Activated naive CD4-positive, alpha-beta T cell treated with anti-CD3 and anti-CD28 coated beads, Interleukin-2, amount 50 U/mL, for 16 hours (primary cell): Measurements from ENCODE around the gene PAQR7.

Experiments
- DNase-seq: peaks from one replicate; pipeline ENCODE4 v3.0.0-alpha.2; 2020

The PAQR7 gene

GRCh38 chr1:25872713-25873112 is 2.8 kb downstream of the PAQR7 start:
- DNase-seq: no peak

GRCh38 chr1:25871704-25872494 is 3.6 kb downstream of the PAQR7 start:
- DNase-seq: no peak

GRCh38 chr1:25871086-25871703 is 4.3 kb downstream of the PAQR7 start:
- DNase-seq: no peak

GRCh38 chr1:25870614-25871013 is 4.9 kb downstream of the PAQR7 start:
- no peak for DNase-seq

- DNase-seq: no peak
These were observed 5.5 kb downstream of the PAQR7 start for GRCh38 chr1:25869909-25870606.

GRCh38 chr1:25867210-25867991 is 8.1 kb downstream of the PAQR7 start:
- DNase-seq: no peak

DNA sequence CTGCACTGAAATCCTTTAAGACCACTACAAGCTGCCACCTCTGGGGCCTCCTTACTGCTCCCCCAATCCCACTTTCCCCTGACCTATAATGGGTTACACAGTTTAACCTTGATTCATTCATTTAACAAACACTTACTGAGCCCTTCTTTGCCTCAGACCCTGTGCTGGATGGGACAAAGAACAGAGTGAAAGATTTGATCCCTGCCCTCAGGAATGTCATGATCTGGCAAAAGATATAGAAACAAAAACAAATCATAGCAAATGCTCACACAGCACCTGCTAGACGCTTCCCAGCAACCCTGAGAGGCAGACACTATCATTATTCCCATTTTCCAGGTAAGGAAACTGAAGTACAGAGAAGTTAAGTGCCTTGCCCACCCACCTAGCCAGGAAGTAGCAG is 9.2 kb downstream of the PAQR7 start:
- DNase-seq: no peak

DNA sequence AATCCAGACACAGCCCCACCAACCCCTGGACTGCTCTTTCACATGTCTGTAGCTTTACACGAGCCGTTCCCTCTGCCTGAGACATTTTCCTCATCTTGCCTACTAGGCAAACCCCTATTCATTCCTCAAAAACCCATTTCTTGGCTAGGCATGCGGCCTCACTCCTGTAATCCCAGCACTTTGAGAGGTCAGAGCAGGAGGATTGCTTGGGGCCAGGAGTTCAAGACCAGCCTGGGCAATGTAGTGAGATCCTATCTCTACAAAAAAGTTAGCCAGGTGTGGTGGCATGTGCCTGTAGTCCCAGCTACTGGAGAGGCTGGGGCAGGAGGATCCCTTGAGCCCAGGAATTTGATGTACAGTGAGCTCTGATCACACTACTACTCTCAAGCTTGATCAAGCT is 11.1 kb downstream of the PAQR7 start:
- DNase-seq: no peak

- DNase-seq: no peak
These were observed 11.8 kb downstream of the PAQR7 start for GRCh38 chr1:25863486-25864262.

DNA sequence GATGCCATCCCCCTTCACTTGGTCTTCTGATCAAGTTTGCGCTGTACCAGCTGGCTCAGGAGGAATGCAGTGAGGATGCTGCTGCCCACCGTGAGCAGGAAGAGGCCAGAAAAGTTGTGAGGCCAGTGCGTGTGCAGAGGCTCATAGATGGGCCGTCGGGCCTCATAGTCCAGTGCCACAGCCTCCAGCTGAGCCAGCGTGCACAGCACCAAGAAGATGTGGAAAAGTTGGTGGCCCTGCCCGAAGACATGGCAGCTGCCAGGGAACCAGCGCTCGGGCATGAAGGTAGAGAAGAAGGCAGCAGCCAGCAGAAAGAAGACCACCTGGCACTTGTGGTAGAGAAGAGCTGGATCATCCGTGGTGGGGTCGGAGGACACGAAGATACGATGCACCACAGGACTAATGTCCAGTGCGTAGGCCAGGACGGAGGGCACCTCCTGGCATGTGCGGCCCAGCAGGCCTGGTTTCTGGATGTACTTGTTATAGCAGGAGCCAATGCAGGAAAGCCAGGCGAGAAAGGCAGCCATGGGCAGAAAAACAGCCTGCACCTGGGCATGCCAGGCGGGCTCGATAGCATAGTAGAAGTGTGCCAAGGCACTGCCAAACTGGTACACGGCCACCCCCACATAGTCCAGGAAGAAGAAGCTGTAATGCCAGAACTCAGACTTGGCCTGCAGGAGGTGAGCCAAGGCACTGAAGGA is 12.6 kb downstream of the PAQR7 start:
- no peak for DNase-seq

GRCh38 chr1:25861316-25862286 is 13.9 kb downstream of the PAQR7 start:
- DNase-seq: no peak

DNA sequence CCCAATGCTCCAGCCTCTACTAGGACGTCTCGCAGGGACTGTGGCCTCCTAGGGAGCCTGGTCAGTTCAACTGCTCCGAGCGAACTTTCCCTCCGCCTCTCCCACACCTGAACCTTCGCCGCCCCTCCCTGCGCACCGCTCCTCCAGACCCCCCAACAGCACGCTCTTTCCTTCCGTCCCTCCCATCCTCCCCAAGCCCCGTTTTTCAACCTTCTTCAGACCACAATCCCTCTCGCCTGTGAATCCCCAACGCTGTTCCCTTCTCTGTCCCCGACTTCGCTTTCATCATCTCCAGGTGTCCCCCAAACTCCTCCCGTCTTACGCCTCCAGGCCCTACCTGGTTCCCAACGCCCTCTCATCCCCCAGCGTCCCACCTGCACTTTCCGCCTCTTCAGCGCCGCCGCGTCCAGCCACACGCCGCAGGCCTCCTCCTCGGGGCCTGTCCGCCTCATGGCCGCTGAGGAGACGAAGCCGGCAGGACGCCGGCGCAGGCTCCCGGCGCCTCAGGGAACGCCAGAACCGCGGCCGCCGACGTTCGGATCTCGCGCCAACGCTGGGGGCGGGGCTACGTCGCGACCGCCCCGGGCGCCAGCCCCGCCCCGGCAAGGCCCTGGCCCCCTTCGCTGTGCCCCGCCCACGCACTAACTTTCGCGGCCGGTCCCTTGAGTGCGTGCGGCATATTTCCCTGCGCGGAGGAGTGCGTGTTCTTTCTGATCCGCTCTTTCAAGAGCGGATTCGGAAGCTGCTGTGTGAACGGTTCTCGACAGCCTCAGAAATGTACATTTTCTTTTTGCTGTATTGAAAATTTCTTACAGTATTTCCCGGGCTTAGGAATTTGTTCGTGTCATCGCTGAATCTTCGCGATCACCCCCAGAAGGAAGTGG is 16.4 kb downstream of the PAQR7 start, which contains the start of gene AUNIP:
Gene AUNIP (minus strand): TSS at position 552 of the 884 bp plus-strand sequence. CDS start 100 bp downstream, at position 452.
- DNase-seq: peak; percentile 92

GRCh38 chr1:25858494-25858893 is 17.0 kb downstream of the PAQR7 start:
- DNase-seq: no peak

DNA sequence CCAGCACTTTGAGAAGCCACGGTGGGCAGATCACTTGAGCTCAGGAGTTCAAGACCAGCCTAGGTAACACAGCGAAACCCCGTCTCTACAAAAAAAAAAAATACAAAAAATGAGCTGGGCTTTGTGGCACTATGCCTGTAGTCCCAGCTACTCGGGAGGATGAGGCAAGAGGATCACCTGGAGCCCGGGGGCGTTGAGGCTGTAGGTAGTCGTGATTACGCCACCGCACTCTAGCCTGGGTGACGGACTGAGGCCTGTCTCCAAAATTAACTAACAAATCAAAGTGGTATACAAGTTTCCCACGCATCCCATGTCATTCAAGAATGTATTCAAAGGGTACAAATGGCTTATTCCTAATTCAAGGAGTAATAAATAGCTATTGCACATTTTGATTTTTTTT is 18.7 kb downstream of the PAQR7 start:
- DNase-seq: no peak

- no peak for DNase-seq
These were observed 21.0 kb downstream of the PAQR7 start for GRCh38 chr1:25854554-25854953.

GRCh38 chr1:25848531-25848930 is 27.0 kb downstream of the PAQR7 start:
- no peak for DNase-seq

- no peak for DNase-seq
These were observed 27.6 kb downstream of the PAQR7 start for GRCh38 chr1:25847929-25848328.

DNA sequence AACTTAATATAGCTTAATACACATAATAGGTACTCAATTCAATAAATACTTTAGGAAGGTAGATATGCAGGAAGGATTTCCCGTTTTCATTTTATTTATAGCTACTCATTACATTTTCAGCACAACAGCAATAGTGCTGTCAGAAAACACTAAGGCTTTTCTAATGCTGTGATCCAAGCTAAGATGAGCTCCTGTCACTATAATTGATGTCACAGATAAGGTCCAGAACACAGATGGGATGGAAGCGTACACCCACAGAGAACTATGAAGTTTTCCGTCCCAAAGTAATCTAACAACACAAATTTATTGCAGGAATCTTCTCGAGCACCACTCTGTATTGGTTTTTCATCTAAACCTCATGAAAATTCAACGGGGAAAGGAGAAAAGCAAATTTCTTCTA is 29.8 kb downstream of the PAQR7 start:
- DNase-seq: no peak
